H1 (cell line): ENCODE data around the gene BBS9. TPM values are rescaled to one million over a fixed set of nuclear protein-coding genes. Genes with fewer than 3 reads are reported as not detected.

ENCODE experiments used
- CTCF ChIA-PET: fragments of 300-600 bp; sonication (Branson Sonifier 250); formaldehyde crosslinking; loops from one replicate; lab custom pipeline; 2021; ENCODE audit not compliant: partially characterized antibody; lab: Charles Lee
- POLR2A ChIA-PET: fragments of 300-600 bp; sonication (Branson Sonifier 250); formaldehyde crosslinking; loops from one replicate; lab custom pipeline; 2021; ENCODE audit warnings: inconsistent platforms; ENCODE audit not compliant: partially characterized antibody; lab: Charles Lee
- DNase-seq, 2 experiments: peaks; one replicate each; pipeline versions ENCODE4 v3.0.0 to v3.0.0-alpha.2; 2010 to 2022; ENCODE audit warnings: low spot score in 2 of 2, low read depth in 1 of 2, mixed read lengths in 1 of 2
- FAIRE-seq: peaks from 2 replicates; lab custom pipeline; 2011; peaks lifted over from hg19 to GRCh38; lab: Jason Lieb, UNC
- H2AFZ ChIP-seq: 2 replicates; pipeline ENCODE4 v1.8.1; 2012; ENCODE audit warnings: low read length, inconsistent platforms
- H2AK5ac ChIP-seq: 2 replicates; pipeline ENCODE4 v1.6.1; 2013; ENCODE audit warnings: low read depth, low read length
- H2BK120ac ChIP-seq: replicated peaks from 2 replicates; pipeline ENCODE3; 2013; ENCODE audit warnings: low read depth, low read length, inconsistent platforms
- H2BK12ac ChIP-seq: 2 replicates; pipeline ENCODE4 v1.6.1; 2013; ENCODE audit warnings: low read depth, low read length
- H2BK15ac ChIP-seq: 2 replicates; pipeline ENCODE4 v1.6.1; 2013; ENCODE audit warnings: low read length
- H2BK20ac ChIP-seq: 2 replicates; pipeline ENCODE4 v1.6.1; 2013; ENCODE audit warnings: low read length
- H2BK5ac ChIP-seq: 2 replicates; pipeline ENCODE4 v1.6.1; 2013; ENCODE audit warnings: low read depth, low read length
- H3K14ac ChIP-seq: 2 replicates; pipeline ENCODE4 v1.6.1; 2013; ENCODE audit warnings: inconsistent platforms; ENCODE audit not compliant: insufficient read length
- H3K18ac ChIP-seq: 2 replicates; pipeline ENCODE4 v1.6.1; 2013; ENCODE audit warnings: low read length; ENCODE audit errors: extremely low read depth
- H3K23ac ChIP-seq: 2 replicates; pipeline ENCODE4 v1.6.1; 2013; ENCODE audit warnings: inconsistent platforms; ENCODE audit not compliant: insufficient read length
- H3K23me2 ChIP-seq: 2 replicates; pipeline ENCODE4 v1.6.1; 2013; ENCODE audit warnings: low read depth, low read length
- H3K27ac ChIP-seq: 2 replicates; pipeline ENCODE4 v1.6.1; 2011; ENCODE audit warnings: low read depth, low read length, inconsistent platforms
- H3K27me3 ChIP-seq, 4 experiments: replicated peaks in 1 of 4; 1 replicate in 1 of 4; 2 replicates in 3 of 4; pipeline versions ENCODE4 v1.6.1 to v1.8.1; 2011 to 2013; ENCODE audit warnings: low read length in 3 of 4, mild to moderate bottlenecking in 3 of 4, inconsistent platforms in 2 of 4, mixed read lengths in 2 of 4, moderate library complexity in 1 of 4; ENCODE audit not compliant: control insufficient read depth in 3 of 4, insufficient read depth in 3 of 4; ENCODE audit errors: extremely low read depth in 1 of 4
- H3K36me3 ChIP-seq, 4 experiments: 2 replicates each; pipeline versions ENCODE4 v1.6.1 to v1.8.1; 2011 to 2013; ENCODE audit warnings: mild to moderate bottlenecking in 4 of 4, low read length in 3 of 4, moderate library complexity in 2 of 4, control low read depth in 1 of 4, inconsistent platforms in 1 of 4; ENCODE audit not compliant: insufficient read depth in 4 of 4, control insufficient read depth in 2 of 4
- H3K4ac ChIP-seq: replicated peaks from 2 replicates; pipeline ENCODE3; 2013; ENCODE audit warnings: low read length, low read depth, mixed read lengths, inconsistent platforms; ENCODE audit not compliant: insufficient read length
- H3K4me1 ChIP-seq, 4 experiments: replicated peaks in 1 of 4; 1 replicate in 1 of 4; 2 replicates in 3 of 4; pipeline versions ENCODE4 v1.6.1 to v1.8.1; 2011 to 2013; ENCODE audit warnings: low read length in 3 of 4, inconsistent platforms in 2 of 4, mixed read lengths in 1 of 4; ENCODE audit not compliant: insufficient read depth in 4 of 4, control insufficient read depth in 3 of 4
- H3K4me2 ChIP-seq, 2 experiments: 2 replicates each; pipeline versions ENCODE4 v1.6.1 to v1.8.1; 2011 to 2013; ENCODE audit warnings: low read depth in 2 of 2, low read length in 2 of 2, control low read depth in 1 of 2, inconsistent platforms in 1 of 2, mild to moderate bottlenecking in 1 of 2; ENCODE audit not compliant: insufficient read depth in 1 of 2
- H3K4me3 ChIP-seq, 4 experiments: fragments of 200-600, 300-600 bp in 1 of 4; sonication (generic), shearing (Covaris generic), sonication (Bioruptor Twin) in 1 of 4; 2 replicates each; pipeline versions ENCODE4 v1.5.1 to v1.8.1; 2011 to 2016; ENCODE audit warnings: low read length in 4 of 4, low read depth in 3 of 4, control low read depth in 2 of 4, inconsistent platforms in 2 of 4, mild to moderate bottlenecking in 2 of 4, mixed read lengths in 1 of 4, moderate library complexity in 1 of 4; ENCODE audit not compliant: insufficient read depth in 2 of 4; ENCODE audit errors: extremely low read depth in 1 of 4
- H3K56ac ChIP-seq: replicated peaks from 2 replicates; pipeline ENCODE3; 2013; ENCODE audit warnings: low read depth, mild to moderate bottlenecking, mixed read lengths, low read length, inconsistent platforms; ENCODE audit not compliant: insufficient read length
- H3K79me1 ChIP-seq: 2 replicates; pipeline ENCODE4 v1.6.1; 2013; ENCODE audit warnings: low read depth, low read length, control low read depth
- H3K79me2 ChIP-seq, 2 experiments: 2 replicates each; pipeline versions ENCODE4 v1.6.1 to v1.8.1; 2012 to 2013; ENCODE audit warnings: low read length in 2 of 2, mild to moderate bottlenecking in 2 of 2, inconsistent platforms in 1 of 2; ENCODE audit not compliant: insufficient read depth in 2 of 2, control insufficient read depth in 1 of 2
- H3K9ac ChIP-seq, 4 experiments: replicated peaks in 1 of 4; 1 replicate in 1 of 4; 2 replicates in 3 of 4; pipeline versions ENCODE4 v1.6.1 to v1.8.1; 2011 to 2013; ENCODE audit warnings: low read depth in 3 of 4, low read length in 3 of 4, control low read depth in 2 of 4, mild to moderate bottlenecking in 2 of 4, moderate library complexity in 2 of 4, inconsistent platforms in 1 of 4; ENCODE audit errors: extremely low read depth in 1 of 4
- H3K9me3 ChIP-seq, 2 experiments: 2 replicates each; pipeline versions ENCODE4 v1.6.1 to v1.8.1; 2012 to 2013; ENCODE audit warnings: mild to moderate bottlenecking in 2 of 2, moderate library complexity in 2 of 2, control low read depth in 1 of 2, inconsistent platforms in 1 of 2, low read depth in 1 of 2, low read length in 1 of 2, mixed read lengths in 1 of 2; ENCODE audit not compliant: insufficient read depth in 2 of 2
- H4K20me1 ChIP-seq, 2 experiments: replicated peaks in 1 of 2; 2 replicates each; pipeline versions ENCODE3 to v1.8.1; 2011 to 2013; ENCODE audit warnings: inconsistent platforms in 2 of 2, low read length in 2 of 2, mild to moderate bottlenecking in 1 of 2; ENCODE audit not compliant: insufficient read depth in 2 of 2, control insufficient read depth in 1 of 2
- H4K5ac ChIP-seq: 2 replicates; pipeline ENCODE4 v1.6.1; 2013; ENCODE audit warnings: low read length, low read depth, mixed read lengths, inconsistent platforms; ENCODE audit not compliant: insufficient read length
- H4K8ac ChIP-seq: 2 replicates; pipeline ENCODE4 v1.8.0; 2013; ENCODE audit warnings: mild to moderate bottlenecking, moderate library complexity, low read length, inconsistent platforms; ENCODE audit not compliant: insufficient read depth; ENCODE audit errors: extremely low read depth
- H4K91ac ChIP-seq: replicated peaks from 2 replicates; pipeline ENCODE3; 2013; ENCODE audit warnings: low read length, mixed read lengths, inconsistent platforms; ENCODE audit not compliant: insufficient read length
- MAFK ChIP-seq: IDR thresholded peaks from 2 replicates; pipeline ENCODE4 v1.6.1; 2012; ENCODE audit warnings: low read depth, mild to moderate bottlenecking, improper control_type of control experiment, low read length
- WGBS, 2 experiments: shearing (Covaris generic) in 1 of 2; methylation state at CpG; one replicate each; pipeline versions ENCODE4 v1.1.6 to v1.1.7; 2013 to 2015; ENCODE audit warnings: low lambda C conversion rate in 2 of 2, mixed read lengths in 2 of 2, inconsistent platforms in 1 of 2, low coverage in 1 of 2, missing lambda C conversion rate in 1 of 2; ENCODE audit not compliant: insufficient replicate concordance in 2 of 2, insufficient coverage in 1 of 2, insufficient read length in 1 of 2; ENCODE audit errors: extremely low coverage in 1 of 2, missing lambda C conversion rate in 1 of 2; 5-methylcytosine and 5-hydroxymethylcytosine counted together
- polyA plus RNA-seq, 7 experiments: library from polyadenylated mRNA; depleted of rRNA in 3 of 7; stranded (reverse) in 5 of 7; unstranded in 2 of 7; fragments of >200 nt in 5 of 7; fragments of 200-250 nt in 2 of 7; gene quantifications; 1 replicate in 5 of 7; 2 replicates in 1 of 7; 4 replicates in 1 of 7; pipeline versions ENCODE4 v1.2.1 to v1.2.3, GENCODE V29; 2011 to 2013; ENCODE audit warnings: missing spikeins in 2 of 7, mixed read lengths in 2 of 7
- total RNA-seq: library from RNA; stranded (reverse); fragmentation: NEBNext Ultra II Directional; extraction: Animal tissue kit (Norgen Biotek cat#: 25700); gene quantifications from 2 replicates; pipeline ENCODE4 v1.2.1, GENCODE V29; 2021

BBS9 gene
- total and polyA plus RNA-seq, 2 of the 8 experiments (the other 6 are each of a cell fraction or from before 2014, with no cell fraction given) = 22.3 to 37.0 TPM

DNA sequence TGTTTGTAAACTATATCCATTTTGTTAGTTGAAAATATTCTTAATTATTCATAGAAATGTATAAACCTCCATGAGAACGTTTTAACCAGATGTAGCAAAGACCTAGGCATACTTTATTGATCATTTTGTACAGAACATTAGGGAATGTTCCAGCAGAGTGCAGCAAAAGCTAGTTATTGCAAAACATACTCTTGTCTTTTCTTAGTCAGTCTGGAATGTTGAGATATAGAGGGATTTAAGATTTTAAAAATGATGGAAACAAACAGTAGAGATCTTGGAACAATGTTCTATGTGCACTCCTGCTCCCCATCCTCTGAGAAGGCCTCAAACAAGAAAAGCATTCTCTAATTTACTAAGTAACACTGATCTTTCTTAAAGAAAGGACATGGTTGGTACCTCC is 292.1 kb downstream of the BBS9 start:
- Histone ChIP-seq H3K23ac (no peak overlapping the region), H2BK15ac (no peak overlapping the region), H3K4me1 (peaks cover 0 to 11% (median 4%) of the 10 kb centered on the region in 4 experiments; a peak in 5 of 7 replicates), H3K9ac (no peak overlapping the region), H3K27me3 (no peaks in the 10 kb centered on the region), H4K8ac (no peak overlapping the region), H2AK5ac (no peak overlapping the region), H3K79me1 (no peaks in the 10 kb centered on the region), H3K4ac (no peak overlapping the region), H3K27ac (no peak overlapping the region), H2BK20ac (no peak overlapping the region), H3K9me3 (no peaks in the 10 kb centered on the region), H2BK5ac (no peak overlapping the region), H3K79me2 (no peaks in the 10 kb centered on the region), H3K36me3 (no peaks in the 10 kb centered on the region), H3K4me2 (no peak overlapping the region), H4K5ac (no peak overlapping the region), H3K4me3 (no peak overlapping the region), H3K14ac (no peak overlapping the region), H2BK12ac (no peak overlapping the region), H3K18ac (no peak overlapping the region), H2AFZ (no peak overlapping the region), H4K91ac (no peak overlapping the region), H3K56ac (no peak overlapping the region), H2BK120ac (no peak overlapping the region), H3K23me2 (no peaks in the 10 kb centered on the region), H4K20me1 (peaks cover 0 to 1% of the 10 kb centered on the region in 2 experiments)
- CTCF ChIA-PET = interaction anchor here (1.1 to 1.5 kb wide), 2 partner anchors 38 to 247 kb away, joined by 4 read pairs; no protein-coding TSS in a partner anchor
- no peak for DNase-seq
- TF ChIP-seq MAFK = no peak
- no peak for FAIRE-seq
- POLR2A ChIA-PET = no interaction called here
- 76% methylated on average over 1 of the region's 1 CpG; no CpG with 5 or more reads in 1 of the 2 experiments for WGBS, 2 experiments
